ENCODE data around the gene CAMK2B. TPM values are rescaled to one million over a fixed set of nuclear protein-coding genes. Genes with fewer than 3 reads are reported as not detected.

Gene CAMK2B
- total and polyA plus RNA-seq, 9 donors: 0.22 to 1.4 (median 0.45) TPM; not detected in 2

- Histone ChIP-seq H3K4me3 (no peak overlapping the region), H3K9me3 (peaks cover 0 to 2% of the 10 kb centered on the region in 2 donors), H3K27ac (no peak overlapping the region), H3K4me1 (ENCODE audit: insufficient read depth) (peaks cover 6% of the 10 kb centered on the region), H3K36me3 (no peaks in the 10 kb centered on the region), H3K27me3 (no peaks in the 10 kb centered on the region)
- WGBS, 3 donors: 16 to 42% (median 23%) methylated on average over 9 of the region's 9 CpGs
- intact Hi-C loops (cut with DNase I): no loop called here
- no peak for DNase-seq
- no peak for TF ChIP-seq CTCF (IDR thresholded peaks at IDR 0.05)
These were observed 137.6 kb downstream of the CAMK2B start for GRCh38 chr7:44187636-44188416.

GRCh38 chr7:44186736-44187135 lies 138.7 kb downstream of the CAMK2B start:
- TF ChIP-seq EP300 (IDR thresholded peaks at IDR 0.05) (no peak), CTCF (IDR thresholded peaks at IDR 0.05) (no peak), POLR2A (IDR thresholded peaks at IDR 0.05) (no peak)
- intact Hi-C loops (cut with DNase I): no loop called here
- Histone ChIP-seq H3K4me1 (ENCODE audit: insufficient read depth) (peaks cover 6% of the 10 kb centered on the region), H3K4me3 (no peak overlapping the region), H3K27ac (no peak overlapping the region), H3K27me3 (no peaks in the 10 kb centered on the region), H3K9me3 (peaks cover 0 to 10% of the 10 kb centered on the region in 2 donors), H3K36me3 (no peaks in the 10 kb centered on the region)
- 90 to 93% (median 92%) methylated on average over 5 of the region's 5 CpGs for WGBS, 3 donors
- DNase-seq: no peak

GRCh38 chr7:44185729-44186128 lies 139.7 kb downstream of the CAMK2B start:
- H3K9me3 ChIP-seq: peaks cover 0 to 10% of the 10 kb centered on the region in 2 donors
- no peak overlapping the region for H3K4me3 ChIP-seq
- peaks cover 6% of the 10 kb centered on the region for H3K4me1 ChIP-seq (ENCODE audit: insufficient read depth)
- TF ChIP-seq CTCF (IDR thresholded peaks at IDR 0.05) (no peak), POLR2A (IDR thresholded peaks at IDR 0.05) (no peak), EP300 (IDR thresholded peaks at IDR 0.05) (no peak)
- DNase-seq: no peak
- intact Hi-C loops (cut with DNase I): no loop called here
- H3K27me3 ChIP-seq: no peaks in the 10 kb centered on the region
- no peaks in the 10 kb centered on the region for H3K36me3 ChIP-seq
- WGBS, 3 donors: 82 to 88% (median 85%) methylated on average over 5 of the region's 5 CpGs
- no peak overlapping the region for H3K27ac ChIP-seq

GRCh38 chr7:44184873-44185446 lies 140.4 kb downstream of the CAMK2B start:
- DNase-seq: no peak
- Histone ChIP-seq H3K4me1 (ENCODE audit: insufficient read depth) (peaks cover 6% of the 10 kb centered on the region), H3K36me3 (no peaks in the 10 kb centered on the region), H3K9me3 (peaks cover 0 to 10% of the 10 kb centered on the region in 2 donors), H3K27ac (no peak overlapping the region), H3K4me3 (no peak overlapping the region), H3K27me3 (no peaks in the 10 kb centered on the region)
- 78 to 93% (median 84%) methylated on average over 2 of the region's 2 CpGs for WGBS, 3 donors
- intact Hi-C loops (cut with DNase I): no loop called here
- TF ChIP-seq EP300 (IDR thresholded peaks at IDR 0.05): no peak
